Muscle of leg (tissue), 11 donors: ENCODE data around the gene CEP112. TPM values are rescaled to one million over a fixed set of nuclear protein-coding genes. Genes with fewer than 3 reads are reported as not detected.

Source experiments
- DNase-seq: peaks from one replicate; pipeline ENCODE4 v3.0.0; 2013
- H3K27ac ChIP-seq: one replicate; pipeline ENCODE4 v1.5.1; 2013; ENCODE audit warnings: mild to moderate bottlenecking, low read length, control low read depth
- H3K27me3 ChIP-seq: one replicate; pipeline ENCODE4 v1.6.1; 2013; ENCODE audit warnings: low read length; ENCODE audit not compliant: control insufficient read depth, insufficient read depth
- H3K36me3 ChIP-seq: one replicate; pipeline ENCODE4 v1.6.1; 2013; ENCODE audit warnings: low read length; ENCODE audit not compliant: control insufficient read depth, insufficient read depth
- H3K4me1 ChIP-seq: one replicate; pipeline ENCODE4 v1.6.1; 2013; ENCODE audit warnings: low read length; ENCODE audit not compliant: control insufficient read depth, insufficient read depth
- H3K4me3 ChIP-seq: one replicate; pipeline ENCODE4 v1.5.1; 2013; ENCODE audit warnings: low read length, control low read depth
- H3K9me3 ChIP-seq: replicated peaks from 2 replicates; pipeline ENCODE4 v1.6.1; 2013; ENCODE audit warnings: low read depth, low read length; ENCODE audit not compliant: control insufficient read depth
- WGBS: methylation state at CpG from one replicate; pipeline ENCODE4 v1.1.5; 2013; ENCODE audit warnings: missing lambda C conversion rate; ENCODE audit not compliant: insufficient coverage; 5-methylcytosine and 5-hydroxymethylcytosine counted together
- polyA plus RNA-seq, 8 donors: library from polyadenylated mRNA; unstranded; fragments of 120-200 nt; gene quantifications; one replicate each; pipeline versions ENCODE4 v1.2.1 to v1.2.3, GENCODE V29; 2013; ENCODE audit warnings: inconsistent platforms in 1 of 8, low replicate concordance in 1 of 8; ENCODE audit not compliant: insufficient read length in 8 of 8, insufficient read depth in 1 of 8
- total RNA-seq: library from RNA; stranded (reverse); fragments of 120-200 nt; gene quantifications from one replicate; pipeline ENCODE4 v1.2.4, GENCODE V29; 2013

CEP112 gene
- total and polyA plus RNA-seq, 9 donors = 11.4 to 19.0 (median 14.8) TPM

GRCh38 chr17:65801513-65801912 lies 390.4 kb downstream of the CEP112 start:
- no CpG with 5 or more reads among the region's 2 CpGs for WGBS
- Histone ChIP-seq H3K27ac (no peak overlapping the region), H3K36me3 (no peaks in the 10 kb centered on the region), H3K27me3 (no peaks in the 10 kb centered on the region), H3K4me3 (no peak overlapping the region), H3K9me3 (peaks cover 7% of the 10 kb centered on the region), H3K4me1 (no peaks in the 10 kb centered on the region)
- DNase-seq = no peak

DNA sequence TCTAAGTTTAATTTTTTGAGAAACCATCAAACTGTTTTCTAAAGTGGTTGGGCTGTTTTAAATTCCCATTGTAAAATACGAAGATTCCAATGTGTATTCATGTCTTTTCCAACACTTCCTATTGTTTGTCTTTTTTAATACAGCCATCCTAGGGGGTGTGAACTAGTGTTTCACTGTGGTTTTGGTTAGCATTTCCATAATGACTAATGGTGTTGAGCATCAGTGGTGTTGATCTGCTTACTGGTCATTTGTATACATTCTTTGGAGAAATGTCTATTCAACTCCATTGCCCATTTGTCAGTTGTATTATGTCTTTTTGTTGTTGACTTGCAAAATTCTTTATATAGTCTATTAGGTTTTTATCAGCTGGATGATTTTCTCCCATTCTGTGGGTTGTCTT lies 391.3 kb downstream of the CEP112 start:
- WGBS = no CpG with 5 or more reads among the region's 1 CpG

GRCh38 chr17:65799869-65800268 lies 392.1 kb downstream of the CEP112 start:
- no CpG with 5 or more reads among the region's 1 CpG for WGBS
- DNase-seq = no peak
- H3K4me1 ChIP-seq = no peaks in the 10 kb centered on the region
- H3K9me3 ChIP-seq = peaks cover 7% of the 10 kb centered on the region
- H3K27me3 ChIP-seq = no peaks in the 10 kb centered on the region
- no peak overlapping the region for H3K27ac ChIP-seq
- no peak overlapping the region for H3K4me3 ChIP-seq
- H3K36me3 ChIP-seq = no peaks in the 10 kb centered on the region

More for the DNA sequence above, 391.3 kb downstream of the CEP112 start:
- Histone ChIP-seq H3K4me3 (no peak overlapping the region), H3K4me1 (no peaks in the 10 kb centered on the region), H3K9me3 (peaks cover 7% of the 10 kb centered on the region), H3K27me3 (no peaks in the 10 kb centered on the region), H3K36me3 (no peaks in the 10 kb centered on the region), H3K27ac (no peak overlapping the region)
- DNase-seq = no peak

GRCh38 chr17:65799454-65799853 lies 392.5 kb downstream of the CEP112 start:
- no CpG with 5 or more reads among the region's 1 CpG for WGBS

GRCh38 chr17:65797809-65798208 lies 394.1 kb downstream of the CEP112 start:
- Histone ChIP-seq H3K9me3 (peaks cover 7% of the 10 kb centered on the region), H3K4me3 (no peak overlapping the region), H3K27me3 (no peaks in the 10 kb centered on the region), H3K27ac (no peak overlapping the region), H3K36me3 (no peaks in the 10 kb centered on the region), H3K4me1 (no peaks in the 10 kb centered on the region)
- no peak for DNase-seq
- 82% methylated on average over 2 of the region's 3 CpGs for WGBS

More at GRCh38 chr17:65799454-65799853, 392.5 kb downstream of the CEP112 start:
- Histone ChIP-seq H3K9me3 (peaks cover 7% of the 10 kb centered on the region), H3K4me3 (no peak overlapping the region), H3K36me3 (no peaks in the 10 kb centered on the region), H3K27ac (no peak overlapping the region), H3K27me3 (no peaks in the 10 kb centered on the region), H3K4me1 (no peaks in the 10 kb centered on the region)
- no peak for DNase-seq

GRCh38 chr17:65797101-65797500 lies 394.8 kb downstream of the CEP112 start:
- no peak for DNase-seq
- no peaks in the 10 kb centered on the region for H3K4me1 ChIP-seq
- H3K4me3 ChIP-seq = no peak overlapping the region
- no CpG with 5 or more reads among the region's 1 CpG for WGBS
- H3K36me3 ChIP-seq = no peaks in the 10 kb centered on the region
- no peaks in the 10 kb centered on the region for H3K27me3 ChIP-seq
- peaks cover 5% of the 10 kb centered on the region for H3K9me3 ChIP-seq
- H3K27ac ChIP-seq = no peak overlapping the region

- no peak overlapping the region for H3K4me3 ChIP-seq
- H3K27me3 ChIP-seq = no peaks in the 10 kb centered on the region
- no peaks in the 10 kb centered on the region for H3K36me3 ChIP-seq
- no peaks in the 10 kb centered on the region for H3K9me3 ChIP-seq
- H3K4me1 ChIP-seq = no peaks in the 10 kb centered on the region
- 67% methylated on average over 3 of the region's 5 CpGs for WGBS
- H3K27ac ChIP-seq = no peak overlapping the region
- no peak for DNase-seq
Measured at GRCh38 chr17:65794572-65794971, 397.4 kb downstream of the CEP112 start.

GRCh38 chr17:65790241-65790640 lies 401.7 kb downstream of the CEP112 start:
- Histone ChIP-seq H3K36me3 (no peaks in the 10 kb centered on the region), H3K27ac (no peak overlapping the region), H3K9me3 (no peaks in the 10 kb centered on the region), H3K4me3 (no peak overlapping the region), H3K27me3 (no peaks in the 10 kb centered on the region), H3K4me1 (no peaks in the 10 kb centered on the region)
- no peak for DNase-seq
- 66% methylated on average over 4 of the region's 4 CpGs for WGBS

GRCh38 chr17:65787503-65787902 lies 404.4 kb downstream of the CEP112 start:
- Histone ChIP-seq H3K27ac (no peak overlapping the region), H3K36me3 (no peaks in the 10 kb centered on the region), H3K4me3 (no peak overlapping the region), H3K4me1 (no peaks in the 10 kb centered on the region), H3K9me3 (no peaks in the 10 kb centered on the region), H3K27me3 (no peaks in the 10 kb centered on the region)
- no peak for DNase-seq
- WGBS = no CpG with 5 or more reads among the region's 1 CpG

DNA sequence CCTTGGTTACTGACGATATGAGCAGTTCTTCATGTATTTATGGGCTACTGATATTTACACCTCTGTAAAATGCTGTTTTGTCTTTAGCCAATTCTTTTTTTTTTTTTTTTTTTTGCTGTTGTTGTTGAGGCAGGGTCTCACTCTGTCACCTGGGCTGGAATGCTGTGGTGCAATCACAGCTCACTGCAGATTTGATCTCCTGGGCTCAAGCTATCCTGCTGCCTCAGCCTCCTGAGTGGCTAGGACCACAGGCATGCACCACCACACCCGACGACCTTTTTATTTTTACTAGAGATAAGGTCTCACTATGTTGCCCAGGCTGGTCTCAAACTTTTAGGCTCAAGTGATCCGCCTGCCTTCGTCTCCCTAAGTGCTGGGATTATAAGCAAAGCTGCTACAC lies 405.5 kb downstream of the CEP112 start:
- 79% methylated on average over 3 of the region's 5 CpGs for WGBS
- H3K27me3 ChIP-seq = no peaks in the 10 kb centered on the region

DNA sequence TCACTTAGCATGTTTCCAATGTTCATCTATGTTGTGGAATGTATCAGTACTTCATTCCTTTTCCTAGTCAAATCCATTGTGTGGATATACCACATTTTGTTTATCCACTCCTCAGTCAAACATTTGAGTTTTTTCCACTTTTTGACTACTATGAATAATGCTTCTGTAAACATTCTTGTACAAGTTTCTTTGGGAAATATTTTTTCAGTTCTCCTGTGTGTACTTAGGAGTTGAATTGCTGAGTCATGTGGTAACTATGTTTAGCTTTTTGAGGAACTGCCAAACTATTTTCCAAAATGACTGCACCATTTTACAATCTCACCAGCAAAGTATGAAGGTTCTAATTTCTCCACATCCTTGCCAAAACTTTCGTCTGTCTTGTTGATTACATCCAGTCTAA lies 406.8 kb downstream of the CEP112 start:
- DNase-seq = peak; percentile 82
- Histone ChIP-seq H3K9me3 (no peaks in the 10 kb centered on the region), H3K4me3 (no peak overlapping the region), H3K27ac (no peak overlapping the region), H3K27me3 (no peaks in the 10 kb centered on the region), H3K4me1 (no peaks in the 10 kb centered on the region), H3K36me3 (no peaks in the 10 kb centered on the region)
- no CpG with 5 or more reads among the region's 1 CpG for WGBS

More for the DNA sequence above, 405.5 kb downstream of the CEP112 start:
- H3K27ac ChIP-seq = no peak overlapping the region
- no peaks in the 10 kb centered on the region for H3K9me3 ChIP-seq
- H3K4me3 ChIP-seq = no peak overlapping the region
- H3K36me3 ChIP-seq = no peaks in the 10 kb centered on the region
- DNase-seq = no peak
- H3K4me1 ChIP-seq = no peaks in the 10 kb centered on the region
